GM23248 (cell line): Measurements from ENCODE around the gene CAPN8. TPM values are rescaled to one million over a fixed set of nuclear protein-coding genes. Genes with fewer than 3 reads are reported as not detected.

Experiments used
- DNase-seq: peaks from one replicate; pipeline ENCODE4 v3.0.0-alpha.2; 2015
- H2AFZ ChIP-seq: fragments of 200-600 bp; sonication (generic); 2 replicates; pipeline ENCODE4 v1.6.1; 2016; ENCODE audit warnings: antibody characterized with exemption
- H3F3A ChIP-seq: fragments of 200-600 bp; sonication (generic); 2 replicates; pipeline ENCODE4 v1.6.1; 2016; ENCODE audit warnings: mild to moderate bottlenecking, antibody characterized with exemption, mixed run types; ENCODE audit not compliant: insufficient read depth
- H3K27ac ChIP-seq: fragments of 200-600 bp; sonication (generic); 2 replicates; pipeline ENCODE4 v1.5.1; 2016; ENCODE audit warnings: mild to moderate bottlenecking
- H3K27me3 ChIP-seq: fragments of 200-600 bp; sonication (generic); replicated peaks from 2 replicates; pipeline ENCODE4 v1.6.1; 2016; ENCODE audit warnings: mild to moderate bottlenecking; ENCODE audit not compliant: insufficient read depth
- H3K36me3 ChIP-seq: fragments of 200-600 bp; sonication (generic); 2 replicates; pipeline ENCODE4 v1.6.1; 2016; ENCODE audit warnings: low read depth, mild to moderate bottlenecking
- H3K4me1 ChIP-seq: fragments of 200-600 bp; sonication (generic); 2 replicates; pipeline ENCODE4 v1.6.1; 2016; ENCODE audit warnings: mild to moderate bottlenecking; ENCODE audit not compliant: insufficient read depth
- H3K4me2 ChIP-seq: fragments of 200-600 bp; sonication (generic); one replicate; pipeline ENCODE4 v1.6.1; 2016; ENCODE audit warnings: mild to moderate bottlenecking; ENCODE audit not compliant: unreplicated experiment
- H3K4me3 ChIP-seq: fragments of 200-600 bp; sonication (generic); 2 replicates; pipeline ENCODE4 v1.5.1; 2016; ENCODE audit warnings: mild to moderate bottlenecking
- H3K79me2 ChIP-seq: fragments of 200-600 bp; sonication (generic); 2 replicates; pipeline ENCODE4 v1.6.1; 2016; ENCODE audit warnings: mild to moderate bottlenecking; ENCODE audit not compliant: insufficient read depth
- H3K9ac ChIP-seq: fragments of 200-600 bp; sonication (generic); 2 replicates; pipeline ENCODE4 v1.6.1; 2016; ENCODE audit warnings: mild to moderate bottlenecking
- H3K9me2 ChIP-seq: fragments of 200-600 bp; sonication (generic); 2 replicates; pipeline ENCODE4 v1.6.1; 2016; ENCODE audit warnings: mixed run types, mild to moderate bottlenecking, moderate library complexity; ENCODE audit not compliant: insufficient read depth
- H3K9me3 ChIP-seq: fragments of 200-600 bp; sonication (generic); one replicate; pipeline ENCODE4 v1.6.1; 2017; ENCODE audit warnings: low read depth
- H4K20me1 ChIP-seq: fragments of 200-600 bp; sonication (generic); 2 replicates; pipeline ENCODE4 v1.6.0; 2016; ENCODE audit not compliant: insufficient read depth
- EZH2 ChIP-seq: fragments of 200-600 bp; sonication (generic); IDR thresholded peaks from 2 replicates; pipeline ENCODE4 v1.6.1; 2018; ENCODE audit warnings: antibody characterized with exemption, mild to moderate bottlenecking; ENCODE audit not compliant: insufficient read depth, poor library complexity, severe bottlenecking
- EZH2phosphoT487 ChIP-seq: fragments of 200-600 bp; sonication (generic); IDR thresholded peaks from 2 replicates; pipeline ENCODE4 v1.6.1; 2018; ENCODE audit warnings: antibody characterized with exemption, moderate library complexity, mild to moderate bottlenecking, low read depth; ENCODE audit not compliant: insufficient read depth
- WGBS, 2 experiments: methylation state at CpG; one replicate each; pipeline ENCODE4 v1.1.6; 2015 to 2017; ENCODE audit warnings: low lambda C conversion rate in 2 of 2, low coverage in 1 of 2; ENCODE audit errors: missing lambda C conversion rate in 2 of 2; 5-methylcytosine and 5-hydroxymethylcytosine counted together
- in situ Hi-C: fragments of 300-500 bp; cut with MboI; formaldehyde crosslinking; loops from 2 replicates; pipeline ENCODE4 v1.15.0; 2020
- polyA plus RNA-seq: library from polyadenylated mRNA; unstranded; fragments of >200 nt; fragmentation: Nextera tagmentation; extraction: Ambion mirVana; gene quantifications from 2 replicates; pipeline ENCODE4 v1.2.1, GENCODE V29; 2016
- total RNA-seq: library from RNA; depleted of rRNA; stranded (reverse); fragments of >200 nt; shearing (Covaris generic); gene quantifications from 2 replicates; pipeline ENCODE4 v1.2.3, GENCODE V29; 2014

CAPN8 gene
- total and polyA plus RNA-seq, 2 experiments from 2014 or later, result not detected

- Histone ChIP-seq H3K27me3 (peaks cover 21% of the 10 kb centered on the region), H3K4me2 (no peak overlapping the region), H3K4me1 (no peaks in the 10 kb centered on the region), H3K79me2 (no peaks in the 10 kb centered on the region), H3K9ac (no peak overlapping the region), H3K4me3 (no peak overlapping the region), H4K20me1 (no peaks in the 10 kb centered on the region), H3F3A (no peaks in the 10 kb centered on the region), H3K9me3 (no peaks in the 10 kb centered on the region), H3K36me3 (no peaks in the 10 kb centered on the region), H2AFZ (no peak overlapping the region), H3K27ac (no peak overlapping the region), H3K9me2 (no peaks in the 10 kb centered on the region)
- 87 to 92% methylated on average over 14 of the region's 14 CpGs for WGBS, 2 experiments
- in situ Hi-C loops, result no loop called here
- no peak for DNase-seq
- TF ChIP-seq EZH2 (no peak), EZH2phosphoT487 (no peak)
Observed at GRCh38 chr1:223653015-223653414, 12.5 kb downstream of the CAPN8 start.

GRCh38 chr1:223652436-223652941 is 13.0 kb downstream of the CAPN8 start:
- no peak overlapping the region for H3K27ac ChIP-seq
- H3F3A ChIP-seq, result no peaks in the 10 kb centered on the region
- no peak overlapping the region for H3K9ac ChIP-seq
- no peaks in the 10 kb centered on the region for H3K9me2 ChIP-seq
- H3K4me3 ChIP-seq, result no peak overlapping the region
- H2AFZ ChIP-seq, result no peak overlapping the region
- no peaks in the 10 kb centered on the region for H4K20me1 ChIP-seq
- peak; percentile 10 for DNase-seq
- peaks cover 26% of the 10 kb centered on the region for H3K27me3 ChIP-seq
- no peak overlapping the region for H3K4me2 ChIP-seq
- H3K79me2 ChIP-seq, result no peaks in the 10 kb centered on the region
- no peaks in the 10 kb centered on the region for H3K4me1 ChIP-seq
- H3K36me3 ChIP-seq, result no peaks in the 10 kb centered on the region
- TF ChIP-seq EZH2 (no peak), EZH2phosphoT487 (no peak)
- H3K9me3 ChIP-seq, result no peaks in the 10 kb centered on the region
- in situ Hi-C loops, result no loop called here
- WGBS, 2 experiments, result 69 to 74% methylated on average over 12 of the region's 12 CpGs

- TF ChIP-seq EZH2phosphoT487, result no peak
- TF ChIP-seq EZH2, result no peak
- H3K27ac ChIP-seq, result no peak overlapping the region
- H3K9ac ChIP-seq, result no peak overlapping the region
- no peaks in the 10 kb centered on the region for H3K9me2 ChIP-seq
- no peaks in the 10 kb centered on the region for H3K36me3 ChIP-seq
- no peak overlapping the region for H3K4me2 ChIP-seq
- no peaks in the 10 kb centered on the region for H4K20me1 ChIP-seq
- H3K4me1 ChIP-seq, result no peaks in the 10 kb centered on the region
- H3K27me3 ChIP-seq, result peaks cover 37% of the 10 kb centered on the region
- no peak for DNase-seq
- no peaks in the 10 kb centered on the region for H3K79me2 ChIP-seq
- H2AFZ ChIP-seq, result no peak overlapping the region
- WGBS, 2 experiments, result 58 to 61% methylated on average over 8 of the region's 8 CpGs
- H3K9me3 ChIP-seq, result no peaks in the 10 kb centered on the region
- H3K4me3 ChIP-seq, result no peak overlapping the region
- H3F3A ChIP-seq, result no peaks in the 10 kb centered on the region
- in situ Hi-C loops, result no loop called here
Observed at GRCh38 chr1:223651291-223651991, 14.1 kb downstream of the CAPN8 start.

- DNase-seq, result no peak
- Histone ChIP-seq H3F3A (no peaks in the 10 kb centered on the region), H3K36me3 (no peaks in the 10 kb centered on the region), H3K27ac (no peak overlapping the region), H3K9me3 (no peaks in the 10 kb centered on the region), H3K79me2 (no peaks in the 10 kb centered on the region), H3K4me1 (no peaks in the 10 kb centered on the region), H3K9me2 (no peaks in the 10 kb centered on the region), H2AFZ (no peak overlapping the region), H4K20me1 (no peaks in the 10 kb centered on the region), H3K4me3 (no peak overlapping the region), H3K9ac (no peak overlapping the region), H3K4me2 (no peak overlapping the region), H3K27me3 (peaks cover 40% of the 10 kb centered on the region)
- 5 to 18% methylated on average over 2 of the region's 2 CpGs for WGBS, 2 experiments
- TF ChIP-seq EZH2phosphoT487 (no peak), EZH2 (no peak)
- in situ Hi-C loops, result no loop called here
Observed at GRCh38 chr1:223650465-223650864, 15.0 kb downstream of the CAPN8 start.
